WTC11 (cell line): ENCODE data around the gene SLC25A48. TPM values are rescaled to one million over a fixed set of nuclear protein-coding genes. Genes with fewer than 3 reads are reported as not detected.

Experiments
- ATAC-seq: fragments of 200-7000 bp; cut with Tn5 transposase; 2 replicates; pipeline ENCODE4 v1.10.0; 2021; ENCODE audit warnings: mild to moderate bottlenecking, moderate library complexity
- CTCF ChIA-PET: fragments of 300-600 bp; sonication (Branson Sonifier 250); formaldehyde crosslinking; loops from one replicate; lab custom pipeline; 2021; ENCODE audit warnings: antibody characterized with exemption; lab: Charles Lee
- POLR2A ChIA-PET: fragments of 350-600 bp; sonication (Branson Sonifier 250); formaldehyde crosslinking; loops from one replicate; lab custom pipeline; 2021; ENCODE audit warnings: antibody characterized with exemption; lab: Charles Lee
- DNase-seq: peaks from one replicate; pipeline ENCODE4 v3.0.0; 2021; ENCODE audit warnings: low spot score
- H3K27ac Mint-ChIP-seq: 2 replicates; pipeline ENCODE4 v1.8.0; 2021; ENCODE audit warnings: mixed read lengths
- H3K27me3 Mint-ChIP-seq: 2 replicates; pipeline ENCODE4 v1.8.0; 2021; ENCODE audit warnings: low read depth, mild to moderate bottlenecking, moderate library complexity, mixed read lengths
- H3K36me3 Mint-ChIP-seq: 2 replicates; pipeline ENCODE4 v1.8.0; 2021; ENCODE audit warnings: mixed read lengths
- H3K4me1 Mint-ChIP-seq: 2 replicates; pipeline ENCODE4 v1.8.0; 2022; ENCODE audit warnings: mixed read lengths
- H3K4me3 Mint-ChIP-seq: 2 replicates; pipeline ENCODE4 v1.8.0; 2021; ENCODE audit warnings: mild to moderate bottlenecking, moderate library complexity, mixed read lengths
- H3K9me3 Mint-ChIP-seq: 2 replicates; pipeline ENCODE4 v1.8.0; 2021; ENCODE audit warnings: mixed read lengths
- AFF4 ChIP-seq: sonication (generic); formaldehyde crosslinking; IDR thresholded peaks from 2 replicates; pipeline ENCODE4 v1.8.1; 2023; ENCODE audit warnings: mild to moderate bottlenecking, missing genetic modification reagents, borderline replicate concordance
- AR ChIP-seq: fragments of 250-450 bp; sonication (Bioruptor Pico); IDR thresholded peaks from 2 replicates; pipeline ENCODE4 v1.9.0; 2021; ENCODE audit warnings: mild to moderate bottlenecking
- ELF4 ChIP-seq: sonication (generic); formaldehyde crosslinking; IDR thresholded peaks from 2 replicates; pipeline ENCODE4 v1.8.1; 2022; ENCODE audit warnings: low read depth, mild to moderate bottlenecking, moderate library complexity, missing genetic modification reagents
- GABPB1 ChIP-seq: sonication (generic); formaldehyde crosslinking; IDR thresholded peaks from 2 replicates; pipeline ENCODE4 v1.8.1; 2023; ENCODE audit warnings: mild to moderate bottlenecking, missing genetic modification reagents
- GRHL2 ChIP-seq: fragments of 250-450 bp; sonication (Bioruptor Pico); IDR thresholded peaks from 2 replicates; pipeline ENCODE4 v1.8.0; 2022; ENCODE audit warnings: mild to moderate bottlenecking, moderate library complexity; ENCODE audit not compliant: insufficient replicate concordance, severe bottlenecking
- IRF2 ChIP-seq: sonication (generic); formaldehyde crosslinking; IDR thresholded peaks from 2 replicates; pipeline ENCODE4 v1.8.0; 2022; ENCODE audit warnings: low read depth, missing genetic modification reagents, borderline replicate concordance
- JAZF1 ChIP-seq: fragments of 250-450 bp; sonication (Bioruptor Pico); IDR thresholded peaks from 2 replicates; pipeline ENCODE4 v1.9.0; 2021; ENCODE audit warnings: moderate library complexity, mild to moderate bottlenecking, inconsistent platforms
- KAT7 ChIP-seq: sonication (generic); formaldehyde crosslinking; IDR thresholded peaks from 2 replicates; pipeline ENCODE4 v1.8.1; 2023; ENCODE audit warnings: missing genetic modification reagents, mild to moderate bottlenecking, borderline replicate concordance
- MYBL2 ChIP-seq: sonication (generic); formaldehyde crosslinking; IDR thresholded peaks from 2 replicates; pipeline ENCODE4 v1.8.1; 2023; ENCODE audit warnings: mild to moderate bottlenecking, moderate library complexity, missing genetic modification reagents
- NR1H2 ChIP-seq: sonication (generic); formaldehyde crosslinking; IDR thresholded peaks from 2 replicates; pipeline ENCODE4 v1.9.0; 2021; ENCODE audit warnings: mild to moderate bottlenecking, moderate library complexity, missing genetic modification reagents
- TP53 ChIP-seq: sonication (generic); formaldehyde crosslinking; IDR thresholded peaks from 2 replicates; pipeline ENCODE4 v1.8.1; 2023; ENCODE audit warnings: mild to moderate bottlenecking, missing genetic modification reagents
- ZNF232 ChIP-seq: sonication (generic); formaldehyde crosslinking; IDR thresholded peaks from 2 replicates; pipeline ENCODE4 v1.8.0; 2022; ENCODE audit warnings: mild to moderate bottlenecking, missing genetic modification reagents
- ZNF423 ChIP-seq: fragments of 250-450 bp; sonication (Bioruptor Pico); IDR thresholded peaks from 2 replicates; pipeline ENCODE4 v2.1.2; 2022; ENCODE audit warnings: mild to moderate bottlenecking, moderate library complexity
- ZNF532 ChIP-seq: fragments of 250-450 bp; sonication (Bioruptor Pico); IDR thresholded peaks from 2 replicates; pipeline ENCODE4 v1.9.0; 2021; ENCODE audit warnings: mild to moderate bottlenecking, borderline replicate concordance
- total RNA-seq: library from RNA; stranded (reverse); gene quantifications from 3 replicates; pipeline ENCODE4 v1.2.3, GENCODE V29; 2021
- TF ChIP-seq, protein P1 (sequence below): sonication (generic); formaldehyde crosslinking; IDR thresholded peaks from 2 replicates; pipeline ENCODE4 v1.8.1; 2023; ENCODE audit warnings: mild to moderate bottlenecking, missing genetic modification reagents, moderate library complexity
- TF ChIP-seq, protein P2 (sequence below): sonication (generic); formaldehyde crosslinking; IDR thresholded peaks from 2 replicates; pipeline ENCODE4 v1.8.1; 2023; ENCODE audit warnings: mild to moderate bottlenecking, moderate library complexity, missing genetic modification reagents
- TF ChIP-seq, protein P3 (sequence below): sonication (generic); formaldehyde crosslinking; IDR thresholded peaks from 2 replicates; pipeline ENCODE4 v1.8.1; 2023; ENCODE audit warnings: mild to moderate bottlenecking, missing genetic modification reagents

Gene SLC25A48
- total RNA-seq, 1 experiment from 2014 or later, result 1.1 TPM

- Mint-ChIP-seq H3K27ac (no peak overlapping the region), H3K27me3 (no peaks in the 10 kb centered on the region), H3K36me3 (no peaks in the 10 kb centered on the region), H3K4me3 (no peak overlapping the region), H3K4me1 (no peaks in the 10 kb centered on the region), H3K9me3 (no peaks in the 10 kb centered on the region)
- CTCF ChIA-PET, result interaction anchor here (0.9 to 1.2 kb wide), 3 partner anchors 33 to 296 kb away, joined by 3 read pairs; no protein-coding TSS in a partner anchor
- no peak for TF ChIP-seq AR (CRISPR knock-in tag)
- no peak for TF ChIP-seq MYBL2
- no peak for TF ChIP-seq ELF4 (CRISPR knock-in tag)
- no peak for TF ChIP-seq AFF4 (CRISPR knock-in tag)
- no peak for TF ChIP-seq ZNF232
- TF ChIP-seq, protein P1, sequence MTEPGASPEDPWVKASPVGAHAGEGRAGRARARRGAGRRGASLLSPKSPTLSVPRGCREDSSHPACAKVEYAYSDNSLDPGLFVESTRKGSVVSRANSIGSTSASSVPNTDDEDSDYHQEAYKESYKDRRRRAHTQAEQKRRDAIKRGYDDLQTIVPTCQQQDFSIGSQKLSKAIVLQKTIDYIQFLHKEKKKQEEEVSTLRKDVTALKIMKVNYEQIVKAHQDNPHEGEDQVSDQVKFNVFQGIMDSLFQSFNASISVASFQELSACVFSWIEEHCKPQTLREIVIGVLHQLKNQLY (CRISPR knock-in tag), result no peak
- no peak for TF ChIP-seq TP53 (CRISPR knock-in tag)
- TF ChIP-seq KAT7, result no peak
- TF ChIP-seq GABPB1 (CRISPR knock-in tag), result no peak
- TF ChIP-seq NR1H2 (CRISPR knock-in tag), result no peak
- TF ChIP-seq JAZF1 (CRISPR knock-in tag), result no peak
- TF ChIP-seq, protein P2, sequence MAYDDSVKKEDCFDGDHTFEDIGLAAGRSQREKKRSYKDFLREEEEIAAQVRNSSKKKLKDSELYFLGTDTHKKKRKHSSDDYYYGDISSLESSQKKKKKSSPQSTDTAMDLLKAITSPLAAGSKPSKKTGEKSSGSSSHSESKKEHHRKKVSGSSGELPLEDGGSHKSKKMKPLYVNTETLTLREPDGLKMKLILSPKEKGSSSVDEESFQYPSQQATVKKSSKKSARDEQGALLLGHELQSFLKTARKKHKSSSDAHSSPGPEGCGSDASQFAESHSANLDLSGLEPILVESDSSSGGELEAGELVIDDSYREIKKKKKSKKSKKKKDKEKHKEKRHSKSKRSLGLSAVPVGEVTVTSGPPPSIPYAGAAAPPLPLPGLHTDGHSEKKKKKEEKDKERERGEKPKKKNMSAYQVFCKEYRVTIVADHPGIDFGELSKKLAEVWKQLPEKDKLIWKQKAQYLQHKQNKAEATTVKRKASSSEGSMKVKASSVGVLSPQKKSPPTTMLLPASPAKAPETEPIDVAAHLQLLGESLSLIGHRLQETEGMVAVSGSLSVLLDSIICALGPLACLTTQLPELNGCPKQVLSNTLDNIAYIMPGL (CRISPR knock-in tag), result no peak
- no peak for TF ChIP-seq IRF2 (CRISPR knock-in tag)
- TF ChIP-seq, protein P3, sequence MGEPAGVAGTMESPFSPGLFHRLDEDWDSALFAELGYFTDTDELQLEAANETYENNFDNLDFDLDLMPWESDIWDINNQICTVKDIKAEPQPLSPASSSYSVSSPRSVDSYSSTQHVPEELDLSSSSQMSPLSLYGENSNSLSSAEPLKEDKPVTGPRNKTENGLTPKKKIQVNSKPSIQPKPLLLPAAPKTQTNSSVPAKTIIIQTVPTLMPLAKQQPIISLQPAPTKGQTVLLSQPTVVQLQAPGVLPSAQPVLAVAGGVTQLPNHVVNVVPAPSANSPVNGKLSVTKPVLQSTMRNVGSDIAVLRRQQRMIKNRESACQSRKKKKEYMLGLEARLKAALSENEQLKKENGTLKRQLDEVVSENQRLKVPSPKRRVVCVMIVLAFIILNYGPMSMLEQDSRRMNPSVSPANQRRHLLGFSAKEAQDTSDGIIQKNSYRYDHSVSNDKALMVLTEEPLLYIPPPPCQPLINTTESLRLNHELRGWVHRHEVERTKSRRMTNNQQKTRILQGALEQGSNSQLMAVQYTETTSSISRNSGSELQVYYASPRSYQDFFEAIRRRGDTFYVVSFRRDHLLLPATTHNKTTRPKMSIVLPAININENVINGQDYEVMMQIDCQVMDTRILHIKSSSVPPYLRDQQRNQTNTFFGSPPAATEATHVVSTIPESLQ (CRISPR knock-in tag), result no peak
- POLR2A ChIA-PET, result no interaction called here
- DNase-seq (no peak), ATAC-seq (no peak)
Observed at GRCh38 chr5:135850231-135850630, 15.8 kb downstream of the SLC25A48 start.

DNA sequence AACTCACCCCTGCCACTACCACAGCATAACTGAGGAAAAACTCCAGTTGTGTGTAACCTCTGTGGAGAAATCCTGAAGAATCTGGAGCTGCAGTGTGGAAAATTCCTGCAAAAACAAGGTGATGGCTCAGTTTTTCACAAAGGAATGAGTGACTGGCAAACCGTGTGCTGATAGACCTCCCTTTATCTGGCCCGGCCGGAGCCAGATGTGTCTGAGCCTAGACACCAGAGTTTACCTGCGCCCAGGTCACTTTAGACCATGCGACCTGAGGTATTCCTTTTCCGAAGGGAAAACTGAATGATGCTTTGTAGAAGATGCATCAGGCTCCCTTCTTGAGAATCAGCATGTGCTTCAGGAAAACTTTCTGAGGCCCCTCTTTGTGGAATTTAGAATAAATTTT is 16.2 kb downstream of the SLC25A48 start:
- Mint-ChIP-seq H3K27me3 (no peaks in the 10 kb centered on the region), H3K9me3 (no peaks in the 10 kb centered on the region), H3K4me3 (no peak overlapping the region), H3K4me1 (no peaks in the 10 kb centered on the region), H3K27ac (no peak overlapping the region), H3K36me3 (no peaks in the 10 kb centered on the region)
- ChIA-PET CTCF (interaction anchor here (1.2 kb wide), 1 partner anchor 33 kb away, joined by 3 read pairs; no protein-coding TSS in a partner anchor), POLR2A (no interaction called here)
- no peak for DNase-seq
- ATAC-seq, result no peak
- TF ChIP-seq ZNF423 (CRISPR knock-in tag) (no peak), ZNF532 (no peak), GRHL2 (CRISPR knock-in tag) (no peak), JAZF1 (CRISPR knock-in tag) (no peak)
